Activated naive CD8-positive, alpha-beta T cell (primary cell): ENCODE measurements around the gene PAX2.

ENCODE experiments used
- H3K27ac Mint-ChIP-seq: one replicate; pipeline ENCODE4 v1.8.0; 2021; ENCODE audit warnings: mixed read lengths
- H3K27me3 Mint-ChIP-seq: one replicate; pipeline ENCODE4 v1.8.0; 2021; ENCODE audit warnings: mixed read lengths
- H3K36me3 Mint-ChIP-seq: one replicate; pipeline ENCODE4 v1.8.0; 2021; ENCODE audit warnings: mixed read lengths
- H3K4me1 Mint-ChIP-seq: one replicate; pipeline ENCODE4 v1.8.0; 2021; ENCODE audit warnings: low read depth, mixed read lengths
- H3K4me3 Mint-ChIP-seq: one replicate; pipeline ENCODE4 v1.8.0; 2021; ENCODE audit warnings: mild to moderate bottlenecking, mixed read lengths
- H3K9me3 Mint-ChIP-seq: one replicate; pipeline ENCODE4 v1.8.0; 2021; ENCODE audit warnings: low read depth, mixed read lengths

Gene PAX2

DNA sequence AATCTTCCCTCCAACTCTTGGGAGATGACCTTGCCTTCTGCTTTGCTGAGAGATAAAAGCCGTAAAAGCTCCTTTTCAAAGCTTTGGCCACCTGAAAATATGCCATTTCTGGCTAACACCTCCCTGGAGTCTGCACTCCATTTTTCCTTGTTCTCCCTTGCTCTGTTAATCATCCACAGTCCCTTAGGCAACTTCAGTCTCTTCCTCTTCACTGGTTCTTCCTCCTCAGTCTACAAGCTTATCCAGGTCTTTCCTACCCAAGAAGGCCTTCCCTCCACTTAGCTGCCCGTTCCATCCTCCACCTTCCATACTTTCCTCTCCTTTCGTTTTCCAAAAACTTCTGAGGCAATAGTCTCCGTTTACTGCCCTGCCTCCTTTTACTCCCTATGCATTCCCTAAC lies 30.5 kb downstream of the PAX2 start:
- Mint-ChIP-seq H3K4me3 (no peak overlapping the region), H3K4me1 (no peaks in the 10 kb centered on the region), H3K9me3 (no peaks in the 10 kb centered on the region), H3K27ac (no peak overlapping the region), H3K27me3 (peaks cover 18% of the 10 kb centered on the region), H3K36me3 (no peaks in the 10 kb centered on the region)

DNA sequence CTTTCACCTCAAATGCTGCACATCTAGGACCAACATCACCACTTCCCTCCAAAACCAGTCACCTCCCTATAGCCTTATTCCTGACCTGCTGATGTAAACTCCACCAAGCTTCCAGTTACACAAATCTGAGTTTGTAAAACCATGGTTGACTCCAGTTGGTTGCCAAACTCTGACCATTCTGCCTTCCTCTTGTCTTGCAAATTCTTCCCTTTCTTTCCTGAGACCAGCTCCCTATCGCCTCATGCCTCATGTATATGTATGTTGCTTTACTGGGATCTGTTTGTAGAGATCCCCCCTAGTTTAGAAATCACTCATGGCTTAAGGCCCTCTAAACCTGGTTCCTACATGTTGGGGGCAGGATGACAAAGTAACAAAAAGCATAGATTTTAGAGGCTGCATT lies 31.3 kb downstream of the PAX2 start:
- no peaks in the 10 kb centered on the region for H3K4me1 Mint-ChIP-seq
- no peaks in the 10 kb centered on the region for H3K36me3 Mint-ChIP-seq
- H3K27me3 Mint-ChIP-seq: peaks cover 18% of the 10 kb centered on the region
- no peaks in the 10 kb centered on the region for H3K9me3 Mint-ChIP-seq
- no peak overlapping the region for H3K4me3 Mint-ChIP-seq
- no peak overlapping the region for H3K27ac Mint-ChIP-seq

DNA sequence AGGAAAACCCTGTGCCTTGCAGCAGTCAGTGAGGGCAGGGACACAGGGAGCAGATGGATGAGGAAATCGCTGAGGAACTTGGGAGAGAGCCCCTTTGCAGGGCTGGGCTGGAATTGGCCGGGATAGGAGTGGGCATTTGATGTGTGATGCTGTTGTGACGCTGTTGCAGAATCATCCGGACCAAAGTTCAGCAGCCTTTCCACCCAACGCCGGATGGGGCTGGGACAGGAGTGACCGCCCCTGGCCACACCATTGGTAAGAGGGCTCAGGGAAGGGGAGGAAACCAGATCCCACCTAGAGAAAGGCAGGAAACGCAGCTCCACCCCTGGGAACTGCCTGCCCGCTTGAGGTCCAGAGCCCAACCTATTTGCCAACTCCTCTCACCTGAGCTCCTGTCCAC lies 33.9 kb downstream of the PAX2 start:
- Mint-ChIP-seq H3K36me3 (no peaks in the 10 kb centered on the region), H3K4me3 (no peak overlapping the region), H3K9me3 (no peaks in the 10 kb centered on the region), H3K4me1 (no peaks in the 10 kb centered on the region), H3K27ac (no peak overlapping the region), H3K27me3 (peaks cover 14% of the 10 kb centered on the region)

DNA sequence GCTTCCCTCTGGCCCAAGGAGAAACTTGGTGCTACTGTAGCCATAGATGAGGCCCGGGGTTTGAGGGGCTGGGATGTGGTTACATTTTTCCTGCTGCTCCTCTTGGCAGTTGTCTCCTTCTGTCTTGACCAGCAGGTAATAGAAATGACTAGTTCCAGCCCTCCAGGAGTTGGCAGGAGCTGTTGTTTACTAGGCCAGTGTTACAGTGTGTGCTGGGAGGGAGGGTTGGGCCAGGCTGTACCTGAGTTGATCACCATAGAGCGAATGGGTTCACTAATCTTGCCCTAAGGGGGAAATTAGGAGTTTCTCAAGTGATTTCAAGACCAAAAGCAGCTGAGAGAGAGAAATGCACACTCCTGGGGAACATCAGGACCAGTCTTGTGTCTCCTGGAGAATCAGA lies 34.9 kb downstream of the PAX2 start:
- Mint-ChIP-seq H3K27ac (no peak overlapping the region), H3K36me3 (no peaks in the 10 kb centered on the region), H3K4me3 (no peak overlapping the region), H3K27me3 (peaks cover 17% of the 10 kb centered on the region), H3K4me1 (no peaks in the 10 kb centered on the region), H3K9me3 (no peaks in the 10 kb centered on the region)

DNA sequence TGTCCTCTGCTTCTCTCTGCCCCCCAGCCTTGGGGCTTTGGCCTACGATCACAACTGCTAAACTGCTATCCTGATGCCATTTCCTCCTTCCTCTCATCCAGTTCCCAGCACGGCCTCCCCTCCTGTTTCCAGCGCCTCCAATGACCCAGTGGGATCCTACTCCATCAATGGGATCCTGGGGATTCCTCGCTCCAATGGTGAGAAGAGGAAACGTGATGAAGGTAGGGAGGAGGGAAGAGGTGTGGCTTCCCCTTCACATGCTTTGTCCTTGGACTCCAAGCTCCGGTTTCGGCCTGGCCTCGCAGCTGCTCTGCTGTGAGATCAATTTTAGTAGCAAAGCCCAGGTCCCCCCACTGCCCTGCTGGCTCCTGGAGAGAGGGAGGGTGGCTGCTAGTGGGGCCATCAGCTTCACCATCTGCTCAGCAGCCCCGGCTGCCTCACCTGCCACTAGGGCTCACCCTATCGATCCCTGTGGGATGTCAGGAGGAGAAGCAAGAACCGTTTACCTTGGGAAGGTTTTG lies 35.8 kb downstream of the PAX2 start:
- Mint-ChIP-seq H3K4me1 (no peaks in the 10 kb centered on the region), H3K27ac (no peak overlapping the region), H3K4me3 (no peak overlapping the region), H3K27me3 (peaks cover 17% of the 10 kb centered on the region), H3K36me3 (no peaks in the 10 kb centered on the region), H3K9me3 (no peaks in the 10 kb centered on the region)

DNA sequence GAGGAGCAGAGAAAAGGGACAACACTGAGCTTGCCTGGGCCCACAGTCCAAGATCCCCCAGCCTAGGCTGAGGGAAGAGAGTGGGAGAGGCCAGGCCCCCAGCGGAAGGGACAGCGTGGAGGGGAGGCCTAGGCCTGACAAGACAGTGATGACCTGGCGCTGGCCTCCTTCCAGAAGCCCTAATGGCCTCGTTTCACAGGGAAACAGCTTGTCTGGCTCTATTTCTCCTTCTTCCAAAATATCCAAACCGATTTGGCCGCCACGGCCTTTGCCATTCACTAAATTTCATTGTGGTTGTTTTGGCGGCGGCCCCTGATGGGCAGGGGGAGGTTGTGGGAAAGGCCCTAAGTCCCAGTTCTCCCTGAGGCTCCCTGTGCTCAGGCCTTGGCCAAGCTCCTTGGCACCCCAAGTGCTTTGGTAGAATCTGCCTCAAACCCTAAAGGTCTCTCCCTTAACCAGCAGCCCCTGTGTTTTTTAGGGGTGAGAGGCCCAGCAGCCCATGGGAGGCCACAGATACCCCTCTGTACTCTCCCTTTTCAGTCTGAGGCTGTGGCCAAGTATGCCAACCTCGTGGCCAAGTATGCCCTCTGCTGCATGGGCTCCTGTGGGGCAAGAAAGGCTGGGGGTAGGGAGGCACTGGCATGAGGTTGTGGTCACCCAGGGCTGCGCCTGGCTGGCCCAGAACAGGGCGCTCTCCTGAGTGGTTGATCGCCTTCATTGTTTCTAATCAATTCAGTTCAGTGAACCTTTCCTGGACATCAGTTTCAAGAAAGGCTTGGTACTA lies 37.3 kb downstream of the PAX2 start:
- Mint-ChIP-seq H3K9me3 (no peaks in the 10 kb centered on the region), H3K27ac (no peak overlapping the region), H3K4me3 (no peak overlapping the region), H3K27me3 (peaks cover 17% of the 10 kb centered on the region), H3K36me3 (no peaks in the 10 kb centered on the region), H3K4me1 (no peaks in the 10 kb centered on the region)

DNA sequence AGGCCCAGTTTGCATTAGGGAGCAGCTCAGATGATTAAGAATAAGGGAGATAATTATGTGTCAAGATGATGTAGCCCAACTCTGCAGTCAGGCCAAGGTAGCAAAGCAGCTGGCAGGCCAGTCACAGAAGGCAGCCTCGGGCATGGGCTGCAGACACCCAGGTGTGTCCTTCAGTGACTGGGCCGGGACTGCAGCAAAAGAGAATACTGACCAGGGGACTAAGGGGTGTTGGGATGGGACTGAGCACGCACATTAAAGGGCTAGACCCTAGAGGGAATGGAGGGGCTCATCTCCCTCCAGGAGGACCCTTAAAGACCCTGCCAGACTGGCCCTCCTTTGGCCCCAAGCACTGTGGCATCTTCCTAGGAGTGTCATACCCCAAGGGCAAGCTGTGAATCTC lies 38.7 kb downstream of the PAX2 start:
- H3K27ac Mint-ChIP-seq: no peak overlapping the region
- peaks cover 12% of the 10 kb centered on the region for H3K27me3 Mint-ChIP-seq
- no peak overlapping the region for H3K4me3 Mint-ChIP-seq
- H3K36me3 Mint-ChIP-seq: no peaks in the 10 kb centered on the region
- H3K4me1 Mint-ChIP-seq: no peaks in the 10 kb centered on the region
- H3K9me3 Mint-ChIP-seq: no peaks in the 10 kb centered on the region

DNA sequence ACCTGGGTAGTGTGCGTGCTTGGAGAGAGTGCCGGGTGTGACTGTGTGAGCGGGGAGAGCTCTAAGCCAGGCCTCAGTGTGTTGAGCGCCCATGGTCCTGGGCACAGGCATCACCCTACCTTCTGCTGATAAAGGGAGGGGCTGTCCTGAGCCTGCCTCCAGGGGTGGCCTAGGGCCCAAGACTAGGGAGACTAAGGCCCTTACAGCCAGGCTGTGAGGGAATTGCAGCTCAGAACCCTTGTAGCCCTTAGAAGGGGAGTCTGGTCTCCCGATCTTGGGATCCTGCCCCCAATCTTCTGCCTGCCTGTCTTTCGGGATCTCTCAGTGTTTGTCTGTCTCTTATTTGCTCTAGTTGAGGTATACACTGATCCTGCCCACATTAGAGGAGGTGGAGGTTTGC lies 41.2 kb downstream of the PAX2 start:
- H3K36me3 Mint-ChIP-seq: no peaks in the 10 kb centered on the region
- no peak overlapping the region for H3K27ac Mint-ChIP-seq
- H3K4me1 Mint-ChIP-seq: no peaks in the 10 kb centered on the region
- H3K9me3 Mint-ChIP-seq: no peaks in the 10 kb centered on the region
- H3K27me3 Mint-ChIP-seq: peaks cover 11% of the 10 kb centered on the region
- H3K4me3 Mint-ChIP-seq: no peak overlapping the region

DNA sequence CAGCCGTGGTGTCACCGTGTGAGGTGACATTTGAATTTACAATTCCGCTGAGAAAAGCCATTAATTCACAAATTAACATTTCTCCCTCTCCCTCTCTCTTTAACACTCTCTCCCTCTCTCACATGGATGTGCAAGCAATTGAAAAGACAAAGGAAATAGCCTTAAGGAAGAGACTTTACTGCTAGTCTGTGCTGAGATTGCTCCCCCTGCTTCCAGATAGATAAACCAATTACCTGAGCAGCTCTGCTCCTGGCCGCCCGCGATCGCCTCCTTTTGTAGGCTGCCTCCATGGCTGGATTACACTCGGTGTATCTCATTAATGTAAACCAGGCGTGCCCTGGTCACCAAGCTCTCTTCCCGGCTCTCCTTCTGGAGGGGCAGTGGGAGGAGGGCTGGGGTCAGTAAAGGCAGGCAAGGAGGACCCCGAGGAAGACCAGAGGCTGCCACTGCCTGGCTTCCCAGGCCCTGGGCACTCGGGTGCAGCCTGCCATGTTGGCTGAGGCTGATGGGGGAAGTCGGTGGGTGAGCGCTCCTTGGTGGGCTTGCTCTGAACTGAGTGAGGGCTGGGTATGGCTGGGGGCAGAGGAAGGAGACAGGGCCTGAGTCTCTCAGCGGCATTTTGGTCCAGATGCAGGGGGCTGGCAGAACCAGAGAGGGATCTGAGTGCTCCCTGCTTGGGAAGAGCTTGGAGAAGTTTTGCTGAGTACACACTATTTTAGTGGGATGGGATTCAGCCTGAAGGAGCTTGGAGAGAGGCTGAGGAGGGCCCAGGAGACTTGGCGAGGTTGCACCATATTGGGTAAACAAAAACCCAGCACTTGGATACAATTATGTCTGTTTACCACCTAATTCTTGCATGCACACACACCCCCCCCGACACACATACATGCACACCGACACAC lies 42.9 kb downstream of the PAX2 start:
- Mint-ChIP-seq H3K36me3 (no peaks in the 10 kb centered on the region), H3K4me1 (no peaks in the 10 kb centered on the region), H3K27ac (no peak overlapping the region), H3K9me3 (no peaks in the 10 kb centered on the region), H3K4me3 (no peak overlapping the region), H3K27me3 (peaks cover 13% of the 10 kb centered on the region)

DNA sequence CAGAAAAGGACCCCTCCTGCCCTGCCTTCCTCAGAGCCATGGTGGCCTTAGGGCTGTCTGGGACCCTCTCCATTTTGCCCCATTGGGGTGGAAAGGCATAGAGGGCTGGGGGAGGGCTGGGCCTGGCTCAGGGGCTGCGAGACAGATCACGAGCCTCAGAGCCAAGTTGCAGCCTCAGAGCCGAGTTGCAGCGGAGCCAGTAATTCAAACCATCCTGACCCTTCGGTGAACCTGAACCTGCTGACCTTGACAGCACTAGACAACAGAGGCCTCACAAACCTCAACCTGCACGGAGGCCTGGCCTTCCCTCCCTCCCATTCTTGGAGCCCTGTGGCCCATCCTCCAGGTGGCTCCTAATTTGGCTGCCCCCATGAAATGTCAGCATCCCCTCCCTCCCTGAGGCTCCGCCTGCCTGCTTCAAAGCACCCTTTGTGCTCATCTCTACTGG lies 45.4 kb downstream of the PAX2 start:
- Mint-ChIP-seq H3K4me3 (no peak overlapping the region), H3K27me3 (peaks cover 11% of the 10 kb centered on the region), H3K4me1 (no peaks in the 10 kb centered on the region), H3K36me3 (no peaks in the 10 kb centered on the region), H3K9me3 (no peaks in the 10 kb centered on the region), H3K27ac (no peak overlapping the region)

DNA sequence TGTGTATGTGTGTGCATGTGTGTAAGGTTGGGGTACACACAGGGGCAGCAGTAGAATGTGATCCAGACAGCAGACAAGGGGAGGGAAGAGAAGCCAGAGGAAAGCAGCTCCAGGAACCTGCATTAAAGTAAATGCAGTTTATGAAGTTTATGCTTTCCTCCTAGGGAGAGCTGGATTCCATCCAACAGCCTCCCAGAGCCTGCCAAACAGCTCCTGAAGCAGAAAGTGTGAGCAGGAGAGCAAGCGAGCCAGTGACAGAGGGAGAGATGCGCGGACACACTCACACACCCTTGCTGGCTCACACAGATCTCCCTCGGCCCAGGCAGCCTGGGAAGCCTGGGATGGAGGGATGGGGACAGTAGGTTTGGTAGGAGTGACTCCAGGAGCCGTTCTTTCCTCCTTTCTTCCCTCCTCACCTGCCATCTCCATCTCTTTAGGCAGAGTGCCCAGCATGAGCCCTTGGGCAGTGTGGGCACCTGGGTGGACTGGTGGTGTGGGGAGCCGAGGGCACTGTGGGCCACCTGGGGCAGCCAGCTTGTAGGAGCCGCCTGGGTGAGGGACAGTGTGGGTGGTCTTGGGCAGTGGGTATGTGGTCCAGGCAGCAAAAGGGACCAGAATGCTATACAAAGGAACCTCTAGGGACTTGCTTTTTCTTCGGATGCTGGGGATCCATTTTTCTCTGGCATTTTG lies 46.1 kb downstream of the PAX2 start:
- no peaks in the 10 kb centered on the region for H3K4me1 Mint-ChIP-seq
- no peak overlapping the region for H3K27ac Mint-ChIP-seq
- peaks cover 11% of the 10 kb centered on the region for H3K27me3 Mint-ChIP-seq
- no peaks in the 10 kb centered on the region for H3K36me3 Mint-ChIP-seq
- H3K9me3 Mint-ChIP-seq: no peaks in the 10 kb centered on the region
- H3K4me3 Mint-ChIP-seq: no peak overlapping the region

DNA sequence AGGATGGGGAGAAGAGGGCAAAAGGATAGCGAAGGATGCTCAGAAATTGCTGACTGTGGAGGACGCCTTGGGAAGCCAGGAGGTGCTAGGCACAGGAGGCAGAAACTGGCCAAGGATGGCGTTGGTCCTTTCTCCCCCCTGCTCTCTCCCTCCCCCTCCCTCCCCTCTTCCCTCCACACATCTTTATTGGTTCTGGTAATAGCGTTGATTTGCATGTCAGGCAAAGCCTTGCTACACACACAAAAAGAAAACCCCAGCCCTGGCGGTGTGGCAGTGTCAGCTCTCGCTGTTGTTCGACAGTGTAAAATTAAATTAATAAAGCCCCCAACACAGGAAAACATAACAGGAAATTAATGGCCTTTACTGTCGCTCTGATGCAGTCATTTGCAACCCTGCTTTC lies 47.2 kb downstream of the PAX2 start:
- Mint-ChIP-seq H3K9me3 (no peaks in the 10 kb centered on the region), H3K27ac (no peak overlapping the region), H3K4me3 (no peak overlapping the region), H3K4me1 (no peaks in the 10 kb centered on the region), H3K36me3 (no peaks in the 10 kb centered on the region), H3K27me3 (peaks cover 15% of the 10 kb centered on the region)

DNA sequence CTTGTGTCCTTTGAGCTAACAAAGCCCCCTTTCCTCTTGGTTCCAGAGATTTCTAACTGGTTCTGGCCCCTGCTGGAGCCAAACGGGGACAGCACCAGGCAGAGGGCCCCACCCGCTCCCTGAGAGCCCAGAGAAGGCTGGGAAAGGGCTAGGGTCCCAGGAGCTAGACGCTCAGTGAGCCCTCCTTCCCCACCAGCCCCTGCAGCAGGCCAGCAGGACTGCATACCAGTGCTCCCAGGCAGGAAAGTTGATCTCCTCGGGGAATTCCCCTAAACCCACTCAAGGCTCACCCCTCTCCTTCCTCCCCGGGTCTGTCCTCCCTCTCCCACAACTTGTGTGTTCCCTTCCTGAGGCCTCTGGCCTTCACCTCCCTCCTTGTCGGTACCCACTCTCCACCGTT lies 47.7 kb downstream of the PAX2 start:
- H3K9me3 Mint-ChIP-seq: no peaks in the 10 kb centered on the region
- no peak overlapping the region for H3K4me3 Mint-ChIP-seq
- peaks cover 14% of the 10 kb centered on the region for H3K27me3 Mint-ChIP-seq
- H3K4me1 Mint-ChIP-seq: no peaks in the 10 kb centered on the region
- no peak overlapping the region for H3K27ac Mint-ChIP-seq
- no peaks in the 10 kb centered on the region for H3K36me3 Mint-ChIP-seq

DNA sequence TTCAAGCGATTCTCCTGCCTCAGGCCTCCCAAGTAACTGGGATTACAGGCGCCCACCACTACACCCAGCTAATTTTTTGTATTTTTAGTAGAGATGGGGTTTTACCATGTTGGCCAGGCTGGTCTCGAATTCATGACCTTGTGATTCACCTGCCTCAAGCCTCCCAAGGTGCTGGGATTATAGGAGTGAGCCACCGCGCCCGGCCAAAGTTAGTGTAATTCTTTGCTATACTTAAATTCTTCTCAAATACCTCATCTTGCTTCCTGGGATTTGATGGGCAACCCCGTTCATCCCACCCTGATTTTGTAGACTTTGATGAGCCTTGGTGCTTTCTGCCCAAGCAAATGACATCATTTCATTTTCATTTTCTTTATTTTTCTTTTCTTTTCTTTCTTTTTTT lies 54.5 kb downstream of the PAX2 start:
- Mint-ChIP-seq H3K27ac (no peak overlapping the region), H3K4me1 (no peaks in the 10 kb centered on the region), H3K9me3 (no peaks in the 10 kb centered on the region), H3K4me3 (no peak overlapping the region), H3K36me3 (no peaks in the 10 kb centered on the region), H3K27me3 (peaks cover 39% of the 10 kb centered on the region)

DNA sequence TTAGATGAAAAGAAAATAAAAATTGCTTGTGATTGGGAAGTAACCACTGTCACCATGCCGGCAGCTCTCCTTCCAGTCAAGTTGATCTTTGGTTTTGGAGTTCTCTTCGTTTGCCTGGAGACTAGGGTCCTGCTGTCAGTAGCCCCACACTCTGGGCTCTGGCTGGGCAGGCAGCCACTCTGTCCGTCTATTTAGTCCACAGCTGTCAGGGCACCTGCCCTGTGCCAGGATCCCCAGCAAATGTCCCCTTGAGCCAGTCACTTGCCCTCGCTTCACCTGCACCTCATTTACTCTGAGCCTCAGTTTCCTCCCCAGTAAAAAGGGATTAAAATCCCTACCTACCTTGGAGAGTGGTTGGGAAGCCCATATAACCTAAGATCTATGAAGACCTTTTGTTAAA lies 55.5 kb downstream of the PAX2 start:
- no peak overlapping the region for H3K4me3 Mint-ChIP-seq
- H3K27ac Mint-ChIP-seq: no peak overlapping the region
- no peaks in the 10 kb centered on the region for H3K4me1 Mint-ChIP-seq
- no peaks in the 10 kb centered on the region for H3K36me3 Mint-ChIP-seq
- no peaks in the 10 kb centered on the region for H3K9me3 Mint-ChIP-seq
- peaks cover 38% of the 10 kb centered on the region for H3K27me3 Mint-ChIP-seq
